ENCODE measurements around the gene C4BPA.

DNA sequence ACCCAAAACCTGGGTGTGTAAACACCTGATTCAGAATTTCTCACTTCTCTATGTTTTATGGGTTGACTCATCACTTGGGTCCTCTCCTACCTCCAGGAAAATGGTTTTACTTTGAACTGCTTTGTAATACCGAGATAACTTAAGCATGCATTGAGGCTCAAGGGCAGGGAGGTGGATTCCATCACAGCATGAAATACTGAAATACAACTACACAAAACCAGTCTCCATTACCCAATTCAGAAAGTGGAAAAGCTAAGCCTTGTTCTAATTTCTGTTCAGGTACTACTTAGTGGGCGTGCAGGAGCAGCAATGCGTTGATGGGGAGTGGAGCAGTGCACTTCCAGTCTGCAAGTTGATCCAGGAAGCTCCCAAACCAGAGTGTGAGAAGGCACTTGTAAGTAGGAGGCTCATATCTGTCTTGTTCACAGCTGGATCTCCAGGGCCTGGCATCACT is 6.1 kb upstream of the C4BPA start:
- TF ChIP-seq POLR2A (IDR thresholded peaks at IDR 0.05), result no peak
- TF ChIP-seq, protein P1, sequence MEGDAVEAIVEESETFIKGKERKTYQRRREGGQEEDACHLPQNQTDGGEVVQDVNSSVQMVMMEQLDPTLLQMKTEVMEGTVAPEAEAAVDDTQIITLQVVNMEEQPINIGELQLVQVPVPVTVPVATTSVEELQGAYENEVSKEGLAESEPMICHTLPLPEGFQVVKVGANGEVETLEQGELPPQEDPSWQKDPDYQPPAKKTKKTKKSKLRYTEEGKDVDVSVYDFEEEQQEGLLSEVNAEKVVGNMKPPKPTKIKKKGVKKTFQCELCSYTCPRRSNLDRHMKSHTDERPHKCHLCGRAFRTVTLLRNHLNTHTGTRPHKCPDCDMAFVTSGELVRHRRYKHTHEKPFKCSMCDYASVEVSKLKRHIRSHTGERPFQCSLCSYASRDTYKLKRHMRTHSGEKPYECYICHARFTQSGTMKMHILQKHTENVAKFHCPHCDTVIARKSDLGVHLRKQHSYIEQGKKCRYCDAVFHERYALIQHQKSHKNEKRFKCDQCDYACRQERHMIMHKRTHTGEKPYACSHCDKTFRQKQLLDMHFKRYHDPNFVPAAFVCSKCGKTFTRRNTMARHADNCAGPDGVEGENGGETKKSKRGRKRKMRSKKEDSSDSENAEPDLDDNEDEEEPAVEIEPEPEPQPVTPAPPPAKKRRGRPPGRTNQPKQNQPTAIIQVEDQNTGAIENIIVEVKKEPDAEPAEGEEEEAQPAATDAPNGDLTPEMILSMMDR (IDR thresholded peaks at IDR 0.05), result no peak

All from thyroid gland (tissue), 4 donors.